SHP77 treated with DMSO at 0.1 percent for 48 hours (cell line): ENCODE results near the gene ELANE.
A peak's percentile ranks its signal among the peaks of the same experiment; 100 is the strongest.
"Not testable (repeated sequence)": the region's sequence is repeated elsewhere in the genome, so short reads cannot be mapped to it uniquely, and the experiment has no call there.

Source experiments
- DNase-seq: peaks from one replicate; lab custom pipeline; 2025; lab: John Stamatoyannopoulos, UW

The ELANE gene

DNA sequence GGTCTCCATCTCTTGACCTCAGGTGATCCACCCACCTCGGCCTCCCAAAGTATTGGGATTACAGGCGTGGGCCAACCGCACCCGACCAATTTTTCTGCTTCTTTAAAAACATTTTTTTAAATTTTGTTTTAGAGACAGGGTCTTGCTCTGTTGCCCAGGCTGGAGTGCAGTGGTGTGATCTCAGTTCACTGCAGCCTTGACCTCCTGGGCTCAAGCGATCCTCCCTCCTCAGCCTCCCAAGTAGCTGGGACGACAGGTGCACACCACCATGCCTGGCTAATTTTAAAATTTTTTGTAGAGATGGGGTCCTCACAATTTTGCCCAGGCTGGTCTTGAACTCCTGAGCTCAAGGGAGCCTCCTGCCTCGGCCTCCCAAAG, 9.3 kb upstream of the ELANE start:
- not testable (repeated sequence) for DNase-seq

DNA sequence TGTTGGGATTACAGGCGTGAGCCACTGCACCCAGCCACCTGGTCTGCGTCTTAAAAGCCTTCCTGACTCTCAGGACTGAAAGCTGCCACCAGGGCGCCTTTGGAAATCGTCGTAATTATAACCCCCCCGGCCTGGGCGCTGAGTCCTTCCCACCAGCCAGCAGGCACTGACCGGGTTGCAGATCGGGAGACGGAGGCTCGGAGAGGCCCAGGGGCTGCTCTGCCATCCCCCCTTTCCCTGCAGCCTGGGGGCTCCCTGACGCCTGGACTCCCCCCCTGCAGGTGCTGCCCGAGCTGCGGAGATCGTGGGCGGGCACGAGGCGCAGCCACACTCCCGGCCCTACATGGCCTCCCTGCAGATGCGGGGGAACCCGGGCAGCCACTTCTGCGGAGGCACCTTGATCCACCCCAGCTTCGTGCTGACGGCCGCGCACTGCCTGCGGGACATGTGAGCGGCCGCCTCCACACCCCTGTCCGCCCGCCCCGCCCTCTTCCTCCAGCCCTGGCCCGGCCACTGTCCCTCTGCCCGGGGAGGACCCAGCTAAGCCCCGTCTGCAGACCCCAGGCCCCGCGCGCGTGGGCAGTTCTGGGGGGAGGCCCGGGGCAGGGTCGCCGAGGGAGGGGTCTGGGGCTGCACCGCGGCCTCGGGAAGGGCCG, 8.8 kb upstream of the ELANE start:
- no peak for DNase-seq

DNA sequence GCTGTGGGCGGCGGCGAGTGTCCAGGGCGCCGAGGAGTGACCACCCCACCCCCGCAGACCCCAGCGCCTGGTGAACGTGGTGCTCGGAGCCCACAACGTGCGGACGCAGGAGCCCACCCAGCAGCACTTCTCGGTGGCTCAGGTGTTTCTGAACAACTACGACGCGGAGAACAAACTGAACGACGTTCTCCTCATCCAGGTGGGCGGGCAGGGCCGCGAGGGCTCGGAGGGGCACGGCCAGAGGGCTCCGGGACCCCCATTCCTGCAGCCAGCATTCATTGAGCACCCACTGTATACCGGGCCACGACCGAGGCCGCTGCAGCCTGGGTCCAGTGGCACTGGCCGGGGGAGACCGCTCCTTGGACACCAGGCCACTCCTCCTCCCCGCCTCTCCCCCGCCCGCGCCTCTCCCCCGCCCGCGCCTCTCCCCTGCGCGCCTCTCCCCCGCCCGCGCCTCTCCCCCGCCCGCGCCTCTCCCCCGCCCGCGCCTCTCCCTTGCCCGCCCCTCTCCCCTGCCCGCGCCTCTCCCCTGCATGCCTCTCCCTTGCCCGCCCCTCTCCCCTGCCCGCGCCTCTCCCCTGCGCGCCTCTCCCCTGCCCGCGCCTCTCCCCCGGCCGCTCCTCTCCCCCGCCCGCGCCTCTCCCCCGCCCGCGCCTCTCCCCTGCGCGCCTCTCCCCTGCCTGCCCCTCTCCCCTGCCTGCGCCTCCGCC, 8.1 kb upstream of the ELANE start:
- DNase-seq, result no peak

DNA sequence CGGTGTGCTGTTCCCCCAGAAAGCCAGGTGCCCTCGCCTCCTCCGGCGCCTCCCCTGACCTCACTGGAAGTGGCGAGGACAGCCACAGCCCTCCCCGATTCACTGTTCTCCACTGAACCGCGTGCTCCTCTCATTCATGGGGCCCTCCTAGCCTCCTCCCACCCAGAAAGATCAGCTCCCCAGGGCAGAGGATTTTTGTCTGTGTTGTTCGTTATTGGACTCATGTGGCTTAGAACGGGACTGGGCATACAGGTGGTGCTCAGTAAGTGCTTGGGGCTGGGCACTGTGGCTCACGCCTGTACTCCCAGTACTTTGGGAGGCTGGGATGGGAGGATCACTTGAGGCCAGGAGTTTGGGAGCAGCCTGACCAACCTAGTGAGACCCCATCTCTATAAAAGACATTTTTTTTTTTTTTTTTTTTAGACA, 7.5 kb upstream of the ELANE start:
- no peak for DNase-seq

DNA sequence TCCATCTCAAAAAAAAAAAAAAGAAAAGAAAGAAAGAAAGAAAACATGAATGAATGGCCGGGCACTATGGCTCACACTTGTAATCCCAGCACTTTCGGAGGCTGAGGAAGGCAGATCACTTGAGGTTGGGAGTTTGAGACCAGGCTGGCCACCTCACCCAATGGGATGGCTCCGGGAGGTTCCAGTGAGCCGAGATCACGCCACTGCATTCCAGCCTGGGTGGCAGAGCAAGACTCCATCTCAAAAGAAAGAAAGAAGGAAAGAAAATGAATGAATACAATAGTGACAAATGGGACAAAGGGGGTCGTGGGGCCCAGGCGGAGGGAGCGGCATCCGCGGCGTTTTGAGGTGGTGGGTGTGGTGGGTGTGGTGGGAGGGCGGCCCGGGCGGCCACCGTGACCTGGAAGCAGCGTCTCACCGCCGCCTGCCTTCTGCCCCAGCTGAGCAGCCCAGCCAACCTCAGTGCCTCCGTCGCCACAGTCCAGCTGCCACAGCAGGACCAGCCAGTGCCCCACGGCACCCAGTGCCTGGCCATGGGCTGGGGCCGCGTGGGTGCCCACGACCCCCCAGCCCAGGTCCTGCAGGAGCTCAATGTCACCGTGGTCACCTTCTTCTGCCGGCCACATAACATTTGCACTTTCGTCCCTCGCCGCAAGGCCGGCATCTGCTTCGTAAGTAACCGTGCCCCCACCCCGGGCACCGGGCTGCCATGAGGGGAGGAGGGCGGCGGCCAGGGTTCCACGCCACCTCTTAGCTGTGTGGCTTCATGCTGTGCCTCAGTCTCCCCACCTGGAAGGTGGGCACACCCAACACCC, 6.2 kb upstream of the ELANE start:
- DNase-seq, result no peak

DNA sequence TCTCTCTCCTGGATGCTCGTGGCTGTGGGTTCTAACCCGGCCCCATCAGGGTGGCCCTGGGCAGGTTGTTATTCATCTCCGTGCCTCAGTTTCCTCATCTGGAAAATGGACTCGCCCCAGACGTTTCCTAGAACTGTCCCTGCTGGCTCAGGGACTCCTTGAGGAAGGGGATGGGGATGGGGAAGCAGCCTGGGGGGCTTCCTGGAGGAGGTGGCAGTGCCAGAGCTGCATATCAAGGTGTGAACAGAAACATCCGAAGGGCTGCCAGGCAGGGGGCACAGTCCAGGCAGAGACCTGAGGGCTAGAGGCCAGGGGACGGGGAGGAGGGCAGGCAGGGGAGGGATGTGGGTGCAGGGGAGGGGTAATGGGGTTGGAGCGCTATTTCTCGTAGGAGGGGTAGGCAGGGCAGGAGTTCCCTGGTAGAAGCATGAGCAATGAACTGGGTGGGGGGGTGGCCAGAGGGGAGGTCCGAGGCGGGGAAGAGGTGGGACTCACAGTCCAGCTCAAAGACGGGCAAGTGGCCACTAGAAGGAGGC, 3.6 kb upstream of the ELANE start:
- no peak for DNase-seq

DNA sequence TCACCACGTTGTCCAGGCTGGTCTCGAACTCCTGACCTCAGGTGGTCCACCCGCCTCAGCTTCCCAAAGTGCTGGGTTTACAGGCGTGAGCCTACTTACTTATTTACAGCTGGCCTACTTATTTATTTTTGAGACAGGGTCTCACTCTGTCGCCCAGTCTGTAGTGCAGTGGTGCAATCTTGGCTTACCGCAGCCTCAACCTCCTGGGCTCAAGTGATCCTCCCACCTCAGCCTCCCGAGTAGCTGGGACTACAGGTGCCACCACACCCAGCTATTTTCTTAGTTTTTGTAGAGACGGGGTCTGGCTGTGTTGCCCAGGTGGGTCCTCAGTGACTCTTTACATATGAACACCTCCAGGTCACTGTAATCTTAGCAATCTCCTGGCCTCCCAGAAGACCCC, 2.9 kb upstream of the ELANE start:
- not testable (repeated sequence) for DNase-seq

DNA sequence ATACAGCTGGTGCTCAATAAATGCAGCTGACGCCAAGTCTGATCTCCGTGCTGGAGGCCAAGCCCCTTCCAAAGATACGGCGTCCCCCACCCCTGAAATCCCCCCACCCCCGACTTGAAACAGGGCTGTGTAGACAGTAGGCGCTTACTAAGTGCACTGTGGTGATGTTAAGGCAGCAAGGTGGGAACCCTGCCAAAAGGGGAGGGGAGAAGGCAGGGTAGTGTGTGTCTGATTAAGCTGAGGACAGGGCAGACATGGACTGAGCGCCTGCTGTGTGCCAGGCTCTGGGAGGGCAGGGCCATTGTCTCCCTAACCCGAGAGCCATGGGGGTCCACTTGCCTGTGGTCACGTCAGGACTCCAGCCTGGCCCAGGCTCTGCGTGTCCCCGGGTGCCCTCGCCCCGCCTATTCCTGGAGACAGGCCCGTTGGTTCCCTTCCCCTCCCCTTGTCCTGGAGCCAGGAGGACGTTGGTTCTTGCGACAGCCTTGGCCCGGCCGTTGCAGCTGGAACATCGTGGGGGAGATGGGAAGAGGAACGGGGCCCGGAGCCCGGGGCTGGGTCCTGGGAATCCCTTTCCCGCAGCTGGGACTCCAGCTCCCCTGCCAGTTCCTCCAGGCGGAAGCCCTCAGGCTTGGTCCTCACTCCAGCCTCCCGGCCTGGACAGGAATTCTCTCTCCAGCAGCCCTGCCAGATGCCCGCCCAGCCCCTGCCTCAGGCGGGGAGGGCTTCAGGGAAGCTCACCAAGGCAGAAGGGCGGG, 1.7 kb upstream of the ELANE start:
- no peak for DNase-seq

DNA sequence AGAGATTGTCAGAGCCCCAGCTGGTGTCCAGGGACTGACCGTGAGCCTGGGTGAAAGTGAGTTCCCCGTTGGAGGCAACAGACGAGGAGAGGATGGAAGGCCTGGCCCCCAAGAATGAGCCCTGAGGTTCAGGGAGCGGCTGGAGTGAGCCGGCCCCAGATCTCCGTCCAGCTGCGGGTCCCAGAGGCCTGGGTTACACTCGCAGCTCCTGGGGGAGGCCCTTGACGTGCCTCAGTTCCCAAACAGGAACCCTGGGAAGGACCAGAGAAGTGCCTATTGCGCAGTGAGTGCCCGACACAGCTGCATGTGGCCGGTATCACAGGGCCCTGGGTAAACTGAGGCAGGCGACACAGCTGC, 1.1 kb upstream of the ELANE start:
- no peak for DNase-seq

DNA sequence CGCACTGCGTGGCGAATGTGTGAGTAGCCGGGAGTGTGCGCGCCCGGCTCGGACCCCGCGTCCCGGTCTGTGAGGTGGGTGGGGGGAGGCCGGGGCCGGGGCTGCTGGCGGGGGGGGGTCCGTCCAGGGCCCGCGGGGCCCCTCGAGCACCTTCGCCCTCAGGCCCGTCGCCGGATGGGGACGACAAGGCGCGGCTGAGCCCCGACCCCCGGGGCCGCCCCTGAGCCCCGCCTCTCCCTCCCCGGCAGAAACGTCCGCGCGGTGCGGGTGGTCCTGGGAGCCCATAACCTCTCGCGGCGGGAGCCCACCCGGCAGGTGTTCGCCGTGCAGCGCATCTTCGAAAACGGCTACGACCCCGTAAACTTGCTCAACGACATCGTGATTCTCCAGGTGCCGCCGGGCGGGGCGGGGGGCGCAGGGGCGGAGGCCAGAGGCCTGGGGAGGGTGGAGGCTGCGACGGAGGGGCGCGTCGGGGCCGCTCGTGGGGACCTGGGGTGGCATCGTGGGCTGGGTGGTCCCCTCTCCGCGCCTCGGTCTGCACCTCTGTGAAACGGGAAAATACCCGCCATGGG, 997 bp downstream of the ELANE start:
- DNase-seq, result no peak

DNA sequence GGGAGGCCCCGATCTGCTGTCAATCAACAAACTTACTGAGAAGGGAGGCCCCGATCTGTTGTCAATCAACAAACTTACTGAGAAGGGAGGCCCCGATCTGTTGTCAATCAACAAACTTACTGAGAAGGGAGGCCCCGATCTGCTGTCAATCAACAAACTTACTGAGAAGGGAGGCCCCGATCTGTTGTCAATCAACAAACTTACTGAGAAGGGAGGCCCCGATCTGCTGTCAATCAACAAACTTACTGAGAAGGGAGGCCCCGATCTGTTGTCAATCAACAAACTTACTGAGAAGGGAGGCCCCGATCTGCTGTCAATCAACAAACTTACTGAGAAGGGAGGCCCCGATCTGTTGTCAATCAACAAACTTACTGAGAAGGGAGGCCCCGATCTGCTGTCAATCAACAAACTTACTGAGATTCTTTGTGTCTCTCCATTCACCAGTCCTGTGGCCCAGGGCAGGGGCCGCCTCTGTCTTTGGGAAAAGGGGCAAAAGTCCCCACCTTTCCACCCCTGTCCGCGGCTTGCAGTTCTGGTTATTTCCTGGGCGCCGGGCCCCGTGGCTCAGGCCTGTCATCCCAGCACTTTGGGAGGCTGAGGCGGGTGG, 1.6 kb downstream of the ELANE start:
- DNase-seq, result not testable (repeated sequence)

DNA sequence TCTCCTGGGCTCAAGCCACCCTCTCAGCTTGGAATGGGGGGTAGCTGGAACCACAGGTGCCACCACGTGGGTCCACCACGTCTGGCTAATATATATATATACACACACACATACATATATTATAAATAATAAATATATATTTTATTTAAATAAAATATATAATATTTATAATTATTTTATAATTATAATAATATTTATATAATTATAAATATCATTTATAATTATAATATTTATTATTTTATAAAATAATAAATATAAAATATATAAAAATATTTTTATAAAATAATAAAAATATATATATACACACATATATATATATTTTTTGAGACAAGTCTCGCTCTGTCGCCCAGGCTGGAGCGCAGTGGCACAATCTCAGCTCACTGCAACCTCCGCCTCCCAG, 2.4 kb downstream of the ELANE start:
- no peak for DNase-seq

DNA sequence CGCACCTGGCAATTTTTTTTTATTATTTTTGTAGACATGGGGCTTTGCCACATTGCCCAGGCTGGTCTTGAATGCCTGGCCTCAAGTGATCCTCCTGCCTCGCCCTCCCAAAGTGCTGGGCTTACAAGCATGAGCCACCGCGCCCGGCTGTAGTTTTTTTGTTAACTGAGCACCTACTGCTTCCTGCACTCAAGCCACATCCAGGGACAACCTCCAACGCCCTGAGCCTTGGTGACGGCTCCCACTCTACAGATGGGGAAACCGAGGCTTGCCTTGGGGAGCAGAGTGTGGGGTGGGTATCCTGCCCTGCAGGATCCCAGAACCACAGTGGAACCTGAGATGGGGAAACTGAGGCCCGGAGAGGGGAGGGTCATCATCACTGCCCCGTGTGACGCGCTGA, 3.0 kb downstream of the ELANE start:
- no peak for DNase-seq

DNA sequence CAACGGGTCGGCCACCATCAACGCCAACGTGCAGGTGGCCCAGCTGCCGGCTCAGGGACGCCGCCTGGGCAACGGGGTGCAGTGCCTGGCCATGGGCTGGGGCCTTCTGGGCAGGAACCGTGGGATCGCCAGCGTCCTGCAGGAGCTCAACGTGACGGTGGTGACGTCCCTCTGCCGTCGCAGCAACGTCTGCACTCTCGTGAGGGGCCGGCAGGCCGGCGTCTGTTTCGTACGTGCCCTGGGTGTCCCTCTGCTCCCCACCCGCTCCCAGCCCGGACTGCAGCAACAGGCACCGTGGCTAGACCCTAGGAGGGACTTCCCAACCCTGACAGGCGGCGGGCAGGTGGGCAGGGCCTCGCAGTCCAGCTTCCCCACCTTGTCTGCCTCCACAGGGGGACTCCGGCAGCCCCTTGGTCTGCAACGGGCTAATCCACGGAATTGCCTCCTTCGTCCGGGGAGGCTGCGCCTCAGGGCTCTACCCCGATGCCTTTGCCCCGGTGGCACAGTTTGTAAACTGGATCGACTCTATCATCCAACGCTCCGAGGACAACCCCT, 3.5 kb downstream of the ELANE start:
- DNase-seq, result no peak

DNA sequence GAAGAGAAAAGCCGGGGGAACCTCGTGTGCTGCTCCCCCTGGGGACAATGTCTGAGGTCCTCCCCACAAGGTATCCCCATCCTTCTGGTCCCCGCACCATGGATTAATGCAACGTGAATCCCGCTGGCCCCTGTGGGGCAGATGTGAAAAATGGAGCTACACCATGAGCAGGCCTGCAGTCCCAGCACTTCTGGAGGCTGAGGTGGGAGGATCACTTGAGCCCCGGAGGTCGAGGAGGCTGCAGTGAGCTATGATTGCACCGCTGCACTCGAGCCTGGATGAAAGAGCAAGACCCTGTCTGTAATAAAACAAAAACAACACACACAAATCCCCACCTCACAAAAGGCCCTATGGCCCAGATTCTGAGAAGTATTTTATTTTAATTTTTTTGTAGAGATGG, 6.2 kb downstream of the ELANE start:
- DNase-seq, result no peak

DNA sequence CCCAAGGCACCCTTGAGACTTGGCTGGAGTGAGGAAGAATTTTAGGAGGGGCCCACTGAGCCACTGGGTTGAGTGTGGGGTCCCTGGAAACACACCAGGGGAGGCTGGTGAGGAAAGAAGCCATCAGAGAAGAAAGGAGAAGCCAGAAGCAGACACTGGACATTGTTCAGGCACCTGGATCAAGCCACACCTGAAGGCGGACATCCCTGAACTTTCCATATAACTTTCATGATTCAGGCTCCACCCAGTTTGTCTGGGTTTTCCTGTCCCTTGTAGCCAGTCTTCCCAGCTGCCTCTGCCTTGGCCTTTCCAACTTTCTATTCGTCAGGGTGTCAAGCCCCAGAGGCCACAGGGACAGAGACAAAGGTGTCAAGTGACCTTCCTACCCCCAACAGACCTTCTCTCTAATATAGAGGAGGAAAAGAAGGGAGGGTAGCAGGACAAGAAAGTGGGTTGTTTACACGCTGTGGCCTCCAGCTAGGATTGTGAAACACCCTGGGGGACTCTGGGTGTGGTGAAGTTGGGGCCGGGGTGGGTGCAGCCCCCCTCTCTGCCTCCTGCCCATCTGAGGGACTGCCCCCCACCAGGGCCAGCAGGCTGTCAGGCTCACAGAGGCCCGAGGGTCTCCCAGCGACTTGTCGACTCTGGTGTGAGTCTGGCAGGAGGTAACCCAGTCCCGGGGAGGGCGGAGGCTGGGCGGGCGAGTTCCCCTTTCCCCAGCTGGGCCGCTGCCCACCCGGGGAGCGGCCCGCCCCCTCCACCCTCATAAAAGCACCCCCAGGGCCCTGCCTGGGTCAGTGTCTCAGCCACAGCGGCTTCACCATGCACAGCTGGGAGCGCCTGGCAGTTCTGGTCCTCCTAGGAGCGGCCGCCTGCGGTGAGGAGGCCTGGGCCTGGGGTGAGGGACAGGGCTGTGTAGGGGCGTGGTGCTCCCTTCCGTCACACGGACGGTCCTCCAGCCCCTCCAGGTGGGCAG, 7.1 kb downstream of the ELANE start, which contains the start of gene CFD:
TSS of gene CFD (plus strand) at position 797 of the 976 bp plus-strand sequence. CDS start at position 823, 26 bp downstream.
- DNase-seq, result no peak

DNA sequence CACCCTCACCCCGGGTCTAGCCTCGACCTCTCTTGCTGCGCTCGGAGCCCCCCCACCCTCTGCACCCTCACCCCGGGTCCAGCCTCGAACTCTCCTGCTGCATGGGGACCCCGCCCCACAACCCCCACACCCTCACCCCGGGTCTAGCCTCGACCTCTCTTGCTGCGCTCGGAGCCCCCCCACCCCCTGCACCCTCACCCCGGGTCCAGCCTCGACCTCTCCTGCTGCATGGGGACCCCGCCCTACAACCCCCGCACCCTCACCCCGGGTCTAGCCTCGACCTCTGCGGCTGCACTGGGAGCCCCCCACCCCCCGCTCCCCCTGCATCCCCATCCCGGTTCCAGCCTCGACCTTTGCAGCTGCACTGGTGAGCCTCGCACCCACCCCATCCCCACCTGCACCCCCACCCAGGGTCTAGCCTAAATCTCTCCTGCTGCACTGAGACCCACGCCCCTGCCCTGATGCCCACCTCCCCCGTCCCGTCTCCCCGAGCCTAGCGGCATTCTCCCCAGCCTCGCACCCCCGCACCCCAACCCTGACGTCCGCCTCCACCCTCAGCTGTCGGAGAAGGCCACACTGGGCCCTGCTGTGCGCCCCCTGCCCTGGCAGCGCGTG, 9.1 kb downstream of the ELANE start:
- no peak for DNase-seq

DNA sequence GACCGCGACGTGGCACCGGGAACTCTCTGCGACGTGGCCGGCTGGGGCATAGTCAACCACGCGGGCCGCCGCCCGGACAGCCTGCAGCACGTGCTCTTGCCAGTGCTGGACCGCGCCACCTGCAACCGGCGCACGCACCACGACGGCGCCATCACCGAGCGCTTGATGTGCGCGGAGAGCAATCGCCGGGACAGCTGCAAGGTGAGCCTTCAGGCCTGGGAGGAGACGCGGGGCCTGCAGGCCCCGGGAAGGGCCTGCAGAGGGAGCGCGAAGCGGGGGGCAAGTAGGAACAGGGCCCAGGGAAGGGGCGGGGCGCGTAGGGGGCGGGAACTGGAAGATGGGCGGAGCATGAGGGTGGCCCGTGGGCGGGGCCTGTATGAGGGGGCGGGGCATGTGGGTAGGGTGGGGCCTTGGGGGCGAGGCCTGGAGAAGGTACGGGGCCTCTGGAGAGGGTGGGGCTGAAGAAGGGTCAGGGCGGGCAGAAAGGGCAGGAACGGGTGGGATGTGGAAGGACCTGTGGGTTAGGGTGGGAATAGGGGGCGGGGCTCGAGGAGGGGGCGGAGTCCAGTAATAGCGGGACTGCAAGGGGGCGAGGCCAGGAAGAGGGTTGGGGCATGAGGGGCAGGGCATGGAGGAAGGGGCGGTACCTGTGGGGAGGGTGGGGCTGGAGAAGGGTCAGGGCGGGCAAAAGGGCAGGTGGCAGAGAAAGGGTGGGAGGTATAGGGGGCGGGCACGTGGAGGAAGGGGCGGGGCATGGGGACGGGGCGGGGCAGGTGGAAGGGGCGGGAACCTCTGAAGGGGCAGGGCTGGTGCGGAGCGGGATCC, 9.9 kb downstream of the ELANE start:
- peak; percentile 63 for DNase-seq
